PC-3 (cell line): Measurements from ENCODE around the gene GNPDA1. TPM values are rescaled to one million over a fixed set of nuclear protein-coding genes. Genes with fewer than 3 reads are reported as not detected.

ENCODE experiments used
- ATAC-seq: fragments of 200-7000 bp; cut with Tn5 transposase; 2 replicates; pipeline ENCODE4 v1.9.1; 2020; ENCODE audit warnings: mild to moderate bottlenecking, moderate library complexity
- BruUV-seq: library from RNA; stranded (reverse); fragments of 400-500 nt; replicated peaks from 2 replicates; lab custom pipeline; 2021; lab: Mats Ljungman, UMichigan
- CTCF ChIA-PET: fragments of 300-600 bp; sonication (Branson Sonifier 250); formaldehyde crosslinking; loops from one replicate; lab custom pipeline; 2022; ENCODE audit warnings: antibody characterized with exemption; lab: Charles Lee
- POLR2A ChIA-PET: fragments of 300-600 bp; sonication (Branson Sonifier 250); formaldehyde crosslinking; loops from one replicate; lab custom pipeline; 2022; ENCODE audit warnings: antibody characterized with exemption; ENCODE audit not compliant: unreplicated experiment; lab: Charles Lee
- DNase-seq: peaks from one replicate; pipeline ENCODE4 v3.0.0-alpha.2; 2015
- H2AFZ ChIP-seq: fragments of 300-600 bp; sonication (generic); 2 replicates; pipeline ENCODE4 v1.6.0; 2016; ENCODE audit warnings: antibody characterized with exemption, low read length
- H3F3A ChIP-seq: fragments of 300-600 bp; sonication (generic); one replicate; pipeline ENCODE4 v1.6.0; 2017; ENCODE audit warnings: antibody characterized with exemption, low read length, control low read depth, mild to moderate bottlenecking; ENCODE audit not compliant: unreplicated experiment
- H3K27ac ChIP-seq: fragments of 300-600 bp; sonication (generic); 2 replicates; pipeline ENCODE4 v1.5.1; 2016; ENCODE audit warnings: mild to moderate bottlenecking, low read length
- H3K27me3 ChIP-seq: fragments of 300-600 bp; sonication (generic); 2 replicates; pipeline ENCODE4 v1.6.1; 2016; ENCODE audit warnings: low read length, mixed read lengths
- H3K36me3 ChIP-seq: fragments of 300-600 bp; sonication (generic); 2 replicates; pipeline ENCODE4 v1.6.1; 2016; ENCODE audit warnings: low read depth, mixed run types, low read length, mixed read lengths
- H3K4me1 ChIP-seq: fragments of 300-600 bp; sonication (generic); 2 replicates; pipeline ENCODE4 v1.5.1; 2016; ENCODE audit warnings: low read length; ENCODE audit not compliant: insufficient read depth
- H3K4me2 ChIP-seq: fragments of 300-600 bp; sonication (generic); 2 replicates; pipeline ENCODE4 v1.6.0; 2016; ENCODE audit warnings: low read length
- H3K4me3 ChIP-seq: fragments of 300-600 bp; sonication (generic); 2 replicates; pipeline ENCODE4 v1.5.1; 2016; ENCODE audit warnings: mild to moderate bottlenecking, low read length, mixed read lengths
- H3K79me2 ChIP-seq: fragments of 300-600 bp; sonication (generic); 2 replicates; pipeline ENCODE4 v1.6.1; 2017; ENCODE audit warnings: low read length, mixed read lengths
- H3K9ac ChIP-seq: fragments of 300-600 bp; sonication (generic); 2 replicates; pipeline ENCODE4 v1.6.0; 2016; ENCODE audit warnings: mild to moderate bottlenecking, low read length
- H3K9me2 ChIP-seq: fragments of 300-600 bp; sonication (generic); replicated peaks from 2 replicates; pipeline ENCODE4 v1.6.1; 2016; ENCODE audit warnings: mixed run types, low read length, mixed read lengths
- H3K9me3 ChIP-seq: fragments of 300-600 bp; sonication (generic); 2 replicates; pipeline ENCODE4 v1.6.1; 2016; ENCODE audit warnings: low read length, mixed read lengths
- H4K20me1 ChIP-seq: fragments of 300-600 bp; sonication (generic); 2 replicates; pipeline ENCODE4 v1.6.1; 2016; ENCODE audit warnings: low read length, mixed read lengths
- EZH2 ChIP-seq: fragments of 300-600 bp; sonication (generic); IDR thresholded peaks from one replicate; pipeline ENCODE4 v1.6.1; 2017; ENCODE audit warnings: antibody characterized with exemption, mild to moderate bottlenecking, low read length; ENCODE audit not compliant: unreplicated experiment
- EZH2phosphoT487 ChIP-seq: fragments of 300-600 bp; sonication (generic); IDR thresholded peaks from 2 replicates; pipeline ENCODE4 v1.6.1; 2018; ENCODE audit warnings: mild to moderate bottlenecking, antibody characterized with exemption, low read length, borderline replicate concordance
- intact Hi-C: fragments of 100-400 bp; cut with micrococcal nuclease; formaldehyde crosslinking; loops from 2 replicates; pipeline ENCODE4 v1.9.0; 2023
- total RNA-seq: library from RNA; depleted of rRNA; stranded (reverse); fragments of >200 nt; gene quantifications from 2 replicates; pipeline ENCODE4 v1.2.3, GENCODE V29; 2014
- TF ChIP-seq, protein P1 (sequence below): fragments of 300-600 bp; sonication (generic); conservative IDR thresholded peaks from 2 replicates; pipeline ENCODE4 v1.5.1; 2017; ENCODE audit warnings: antibody characterized with exemption, low read depth, mild to moderate bottlenecking, low read length

The GNPDA1 gene
- total RNA-seq, 1 experiment from 2014 or later: 34.7 TPM

- Histone ChIP-seq H3K9me2 (no peaks in the 10 kb centered on the region), H3K36me3 (no peaks in the 10 kb centered on the region), H2AFZ (no peak overlapping the region), H4K20me1 (no peaks in the 10 kb centered on the region), H3K4me2 (peak overlapping the region; percentile 51), H3K27me3 (no peaks in the 10 kb centered on the region), H3K9ac (peak overlapping the region; percentile 57), H3F3A (no peaks in the 10 kb centered on the region), H3K27ac (peak overlapping the region; percentile 94), H3K79me2 (no peaks in the 10 kb centered on the region), H3K4me1 (peaks cover 36% of the 10 kb centered on the region), H3K4me3 (peak overlapping the region; percentile 5; the same call in 1 of the 2 replicates), H3K9me3 (no peaks in the 10 kb centered on the region)
- ATAC-seq: peak; percentile 60
- BruUV-seq: no TSS peak
- intact Hi-C loops: loop anchor here (2.0 to 5.0 kb wide), 2 partner anchors 33 to 50 kb away; partner anchors contain the start of gene NDFIP1
- TF ChIP-seq, protein P1, sequence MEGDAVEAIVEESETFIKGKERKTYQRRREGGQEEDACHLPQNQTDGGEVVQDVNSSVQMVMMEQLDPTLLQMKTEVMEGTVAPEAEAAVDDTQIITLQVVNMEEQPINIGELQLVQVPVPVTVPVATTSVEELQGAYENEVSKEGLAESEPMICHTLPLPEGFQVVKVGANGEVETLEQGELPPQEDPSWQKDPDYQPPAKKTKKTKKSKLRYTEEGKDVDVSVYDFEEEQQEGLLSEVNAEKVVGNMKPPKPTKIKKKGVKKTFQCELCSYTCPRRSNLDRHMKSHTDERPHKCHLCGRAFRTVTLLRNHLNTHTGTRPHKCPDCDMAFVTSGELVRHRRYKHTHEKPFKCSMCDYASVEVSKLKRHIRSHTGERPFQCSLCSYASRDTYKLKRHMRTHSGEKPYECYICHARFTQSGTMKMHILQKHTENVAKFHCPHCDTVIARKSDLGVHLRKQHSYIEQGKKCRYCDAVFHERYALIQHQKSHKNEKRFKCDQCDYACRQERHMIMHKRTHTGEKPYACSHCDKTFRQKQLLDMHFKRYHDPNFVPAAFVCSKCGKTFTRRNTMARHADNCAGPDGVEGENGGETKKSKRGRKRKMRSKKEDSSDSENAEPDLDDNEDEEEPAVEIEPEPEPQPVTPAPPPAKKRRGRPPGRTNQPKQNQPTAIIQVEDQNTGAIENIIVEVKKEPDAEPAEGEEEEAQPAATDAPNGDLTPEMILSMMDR: no peak
- TF ChIP-seq EZH2phosphoT487: no peak
- no peak for TF ChIP-seq EZH2
- DNase-seq: peak; percentile 77
- CTCF ChIA-PET: interaction anchor here (0.6 to 0.7 kb wide), 2 partner anchors 43 to 276 kb away, joined by 3 read pairs; no protein-coding TSS in a partner anchor
- POLR2A ChIA-PET: interaction anchor here (0.5 to 0.8 kb wide), 2 partner anchors 29 to 168 kb away, joined by 4 to 7 read pairs; no protein-coding TSS in a partner anchor
Measured at GRCh38 chr5:142057697-142058056, 44.9 kb upstream of the GNPDA1 start.

DNA sequence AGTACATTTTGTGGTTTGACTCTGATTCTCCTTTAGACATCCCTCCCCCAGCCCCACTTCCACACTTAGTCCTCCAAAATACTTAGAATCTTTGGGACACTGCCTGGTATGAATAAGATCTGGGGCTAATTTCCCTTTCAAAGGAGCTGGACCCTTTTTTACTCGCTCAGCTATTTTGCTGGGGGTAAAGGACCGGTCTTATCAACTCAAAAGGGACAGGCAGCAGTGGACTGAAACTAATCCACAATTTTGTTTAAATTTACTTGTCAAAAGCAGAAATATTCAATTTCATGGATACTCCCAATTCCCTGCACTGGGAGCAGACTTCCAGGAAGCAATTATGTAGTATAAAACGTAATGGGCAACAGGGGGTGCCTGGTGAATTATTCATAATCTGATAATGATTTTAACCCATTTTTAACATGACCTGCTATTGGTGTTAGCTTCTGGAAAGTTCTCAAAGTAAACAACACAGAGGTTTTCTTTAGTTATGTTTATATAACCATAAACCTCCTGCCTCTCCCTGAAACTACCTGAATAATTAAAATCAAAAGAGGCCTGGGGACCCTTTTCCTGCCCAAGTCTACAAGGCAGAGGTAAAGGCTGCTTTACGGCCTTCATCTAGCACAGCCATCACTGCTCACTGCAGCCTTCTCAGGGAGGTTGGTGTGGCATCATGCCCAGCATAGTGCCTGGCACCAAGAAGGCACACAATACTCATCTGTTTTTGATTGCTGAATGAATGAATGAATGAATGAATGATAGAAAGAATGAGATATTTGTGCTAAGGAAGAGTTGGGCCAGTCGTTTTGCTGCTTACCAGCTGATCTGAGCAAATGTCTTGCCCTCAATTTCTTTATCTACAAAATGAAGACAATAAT is 44.2 kb upstream of the GNPDA1 start:
- ATAC-seq (peak; percentile 11; the same call in 1 of the 2 replicates), DNase-seq (peak; percentile 25)
- Histone ChIP-seq H4K20me1 (no peaks in the 10 kb centered on the region), H3F3A (no peaks in the 10 kb centered on the region), H3K9ac (peak overlapping the region; percentile 23; the same call in 1 of the 2 replicates), H2AFZ (no peak overlapping the region), H3K9me2 (no peaks in the 10 kb centered on the region), H3K4me3 (no peak overlapping the region; the same call in 1 of the 2 replicates), H3K4me1 (peaks cover 36% of the 10 kb centered on the region), H3K4me2 (peak overlapping the region; percentile 51), H3K9me3 (no peaks in the 10 kb centered on the region), H3K79me2 (no peaks in the 10 kb centered on the region), H3K27me3 (no peaks in the 10 kb centered on the region), H3K27ac (peak overlapping the region; percentile 94), H3K36me3 (no peaks in the 10 kb centered on the region)
- intact Hi-C loops: loop anchor here (5.0 kb wide), 1 partner anchor 50 kb away; the partner anchor contains the start of gene NDFIP1
- POLR2A ChIA-PET: interaction anchor here (0.8 kb wide), 1 partner anchor 28 kb away, joined by 4 read pairs; no protein-coding TSS in a partner anchor
- CTCF ChIA-PET: interaction anchor here (0.7 kb wide), 1 partner anchor 275 kb away, joined by 3 read pairs; no protein-coding TSS in a partner anchor
- TF ChIP-seq EZH2 (no peak), EZH2phosphoT487 (no peak)
- TF ChIP-seq, protein P1: no peak
- BruUV-seq: no TSS peak
